CD14-positive monocyte (primary cell): ENCODE measurements around the gene TPRN. TPM values are rescaled to one million over a fixed set of nuclear protein-coding genes. Genes with fewer than 3 reads are reported as not detected.

Source experiments
- DNase-seq, 3 donors: peaks; one replicate each; pipeline ENCODE4 v3.0.0-alpha.2; 2011 to 2022
- H2AFZ ChIP-seq: 2 replicates; pipeline ENCODE4 v1.6.0; 2012; ENCODE audit warnings: mild to moderate bottlenecking, low read depth, low read length, inconsistent platforms; ENCODE audit not compliant: insufficient read depth, poor library complexity, severe bottlenecking
- H3K27ac ChIP-seq, 2 donors: 1 replicate in 1 of 2; 2 replicates in 1 of 2; pipeline ENCODE4 v1.5.1; 2012 to 2013; ENCODE audit warnings: low read length in 2 of 2, control low read depth in 1 of 2, inconsistent platforms in 1 of 2, low read depth in 1 of 2, mild to moderate bottlenecking in 1 of 2
- H3K27me3 ChIP-seq, 2 donors: one replicate each; pipeline versions ENCODE4 v1.6.0 to v1.6.1; 2011 to 2013; ENCODE audit warnings: low read length in 2 of 2; ENCODE audit not compliant: control insufficient read depth in 2 of 2, insufficient read depth in 2 of 2
- H3K36me3 ChIP-seq, 2 donors: replicated peaks in 1 of 2; 1 replicate in 1 of 2; 2 replicates in 1 of 2; pipeline versions ENCODE4 v1.5.1 to v1.6.1; 2012 to 2013; ENCODE audit warnings: low read length in 2 of 2, control low read depth in 1 of 2, inconsistent platforms in 1 of 2, mild to moderate bottlenecking in 1 of 2; ENCODE audit not compliant: insufficient read depth in 2 of 2, control insufficient read depth in 1 of 2
- H3K4me1 ChIP-seq, 2 donors: 1 replicate in 1 of 2; 2 replicates in 1 of 2; pipeline versions ENCODE4 v1.5.1 to v1.6.1; 2012 to 2013; ENCODE audit warnings: low read length in 2 of 2, control low read depth in 1 of 2, inconsistent platforms in 1 of 2, mild to moderate bottlenecking in 1 of 2, moderate library complexity in 1 of 2; ENCODE audit not compliant: insufficient read depth in 2 of 2, control insufficient read depth in 1 of 2
- H3K4me2 ChIP-seq: replicated peaks from 2 replicates; pipeline ENCODE3; 2012; ENCODE audit warnings: low read length, moderate library complexity, mild to moderate bottlenecking; ENCODE audit not compliant: poor library complexity, severe bottlenecking; ENCODE audit errors: extremely low read depth
- H3K4me3 ChIP-seq, 3 experiments: fragments of 200-600 bp in 1 of 3; sonication (generic) in 1 of 3; replicated peaks in 1 of 3; 1 replicate in 2 of 3; 2 replicates in 1 of 3; pipeline ENCODE4 v1.5.1; 2011 to 2013; ENCODE audit warnings: low read length in 3 of 3, mild to moderate bottlenecking in 3 of 3, control low read depth in 2 of 3, low read depth in 2 of 3, inconsistent platforms in 1 of 3, moderate library complexity in 1 of 3
- H3K79me2 ChIP-seq: 2 replicates; pipeline ENCODE4 v1.6.0; 2012; ENCODE audit warnings: mild to moderate bottlenecking, control low read depth, inconsistent platforms, low read length, moderate library complexity; ENCODE audit not compliant: insufficient read depth
- H3K9ac ChIP-seq: 2 replicates; pipeline ENCODE4 v1.6.0; 2017; ENCODE audit warnings: low read length, mild to moderate bottlenecking; ENCODE audit not compliant: insufficient read depth, poor library complexity, severe bottlenecking
- H3K9me3 ChIP-seq, 2 donors: replicated peaks in 1 of 2; 1 replicate in 1 of 2; 2 replicates in 1 of 2; pipeline versions ENCODE4 v1.5.1 to v1.6.1; 2012 to 2013; ENCODE audit warnings: low read length in 2 of 2, control low read depth in 1 of 2; ENCODE audit not compliant: control insufficient read depth in 1 of 2, insufficient read depth in 1 of 2
- H4K20me1 ChIP-seq: 2 replicates; pipeline ENCODE4 v1.6.0; 2012; ENCODE audit warnings: mild to moderate bottlenecking, low read length, control low read depth, moderate library complexity; ENCODE audit not compliant: insufficient read depth
- H3K27ac Mint-ChIP-seq, 7 donors: one replicate each; pipeline ENCODE4 v1.8.0; 2020; ENCODE audit warnings: mild to moderate bottlenecking in 7 of 7, mixed read lengths in 7 of 7, moderate library complexity in 6 of 7, inconsistent platforms in 2 of 7
- H3K27me3 Mint-ChIP-seq, 3 donors: one replicate each; pipeline ENCODE4 v1.8.0; 2021 to 2022; ENCODE audit warnings: low read depth in 3 of 3, mild to moderate bottlenecking in 3 of 3, mixed read lengths in 3 of 3, moderate library complexity in 3 of 3, inconsistent platforms in 1 of 3
- H3K36me3 Mint-ChIP-seq, 2 donors: one replicate each; pipeline ENCODE4 v1.8.0; 2020; ENCODE audit warnings: mixed read lengths in 2 of 2, inconsistent platforms in 1 of 2, mild to moderate bottlenecking in 1 of 2
- H3K4me1 Mint-ChIP-seq: one replicate; pipeline ENCODE4 v1.8.0; 2020; ENCODE audit warnings: mild to moderate bottlenecking, mixed read lengths
- H3K4me3 Mint-ChIP-seq, 2 donors: one replicate each; pipeline ENCODE4 v1.8.0; 2020; ENCODE audit warnings: mild to moderate bottlenecking in 2 of 2, mixed read lengths in 2 of 2, moderate library complexity in 1 of 2
- H3K9me3 Mint-ChIP-seq, 7 donors: one replicate each; pipeline ENCODE4 v1.8.0; 2020 to 2022; ENCODE audit warnings: mixed read lengths in 7 of 7, mild to moderate bottlenecking in 6 of 7, moderate library complexity in 6 of 7, inconsistent platforms in 2 of 7
- CTCF ChIP-seq: fragments of 200-600 bp; IDR thresholded peaks from one replicate; pipeline ENCODE4 v1.8.0; 2022; ENCODE audit warnings: antibody characterized with exemption, mild to moderate bottlenecking
- WGBS: methylation state at CpG from one replicate; pipeline ENCODE4 v1.1.5; 2013; ENCODE audit warnings: missing lambda C conversion rate; ENCODE audit not compliant: insufficient coverage; 5-methylcytosine and 5-hydroxymethylcytosine counted together
- intact Hi-C, 2 donors: fragments of 100-400 bp; cut with micrococcal nuclease; formaldehyde crosslinking; loops; one replicate each; pipeline versions ENCODE4 v1.15.0 to v1.15.1; 2023
- polyA plus RNA-seq, 3 donors: library from polyadenylated mRNA; depleted of rRNA in 1 of 3; unstranded in 2 of 3; stranded (reverse) in 1 of 3; fragments of 300-500 nt in 2 of 3; fragments of >200 nt in 1 of 3; fragmentation: Illumina TruSeq in 2 of 3; gene quantifications; 1 replicate in 2 of 3; 2 replicates in 1 of 3; pipeline ENCODE4 v1.2.3, GENCODE V29; 2012 to 2021

TPRN gene
- polyA plus RNA-seq, 3 donors, result 0.30 to 4.6 (median 0.46) TPM

GRCh38 chr9:137183980-137184595 lies 16.5 kb downstream of the TPRN start:
- Histone ChIP-seq H4K20me1 (peaks cover 3% of the 10 kb centered on the region), H3K79me2 (peaks cover 27% of the 10 kb centered on the region), H3K4me1 (peaks cover 16 to 24% of the 10 kb centered on the region in 2 donors), H3K27me3 (no peaks in the 10 kb centered on the region), H3K27ac (no peak overlapping the region), H3K9me3 (no peaks in the 10 kb centered on the region), H3K4me3 (no peak overlapping the region), H3K4me2 (no peak overlapping the region), H3K9ac (no peak overlapping the region), H2AFZ (no peak overlapping the region), H3K36me3 (peaks cover 72 to 80% of the 10 kb centered on the region in 2 donors)
- intact Hi-C loops, result loop anchor here in 1 of 2 donors (5.0 kb wide), 1 partner anchor 67 kb away; no protein-coding TSS in a partner anchor
- H3K9me3 Mint-ChIP-seq, result no peaks in the 10 kb centered on the region
- peaks cover 53 to 79% of the 10 kb centered on the region in 2 donors for H3K36me3 Mint-ChIP-seq
- peaks cover 0 to 1% (median 0%) of the 10 kb centered on the region in 3 donors for H3K27me3 Mint-ChIP-seq
- peak overlapping the region in 1 of 7 donors; percentile 58 for H3K27ac Mint-ChIP-seq
- no peak overlapping the region for H3K4me3 Mint-ChIP-seq
- TF ChIP-seq CTCF, result no peak
- no peak for DNase-seq
- H3K4me1 Mint-ChIP-seq, result peaks cover 18% of the 10 kb centered on the region
- WGBS, result 97% methylated on average over 27 of the region's 27 CpGs

GRCh38 chr9:137182836-137183235 lies 17.7 kb downstream of the TPRN start:
- Mint-ChIP-seq H3K27me3 (peaks cover 0 to 1% (median 0%) of the 10 kb centered on the region in 3 donors), H3K27ac (no peak overlapping the region), H3K36me3 (peaks cover 56 to 90% of the 10 kb centered on the region in 2 donors), H3K4me3 (no peak overlapping the region), H3K9me3 (no peaks in the 10 kb centered on the region), H3K4me1 (peaks cover 16% of the 10 kb centered on the region)
- Histone ChIP-seq H3K27ac (no peak overlapping the region), H3K36me3 (peaks cover 84 to 92% of the 10 kb centered on the region in 2 donors), H2AFZ (no peak overlapping the region), H4K20me1 (no peaks in the 10 kb centered on the region), H3K79me2 (peaks cover 22% of the 10 kb centered on the region), H3K27me3 (no peaks in the 10 kb centered on the region), H3K9me3 (no peaks in the 10 kb centered on the region), H3K4me2 (no peak overlapping the region), H3K9ac (no peak overlapping the region), H3K4me3 (no peak overlapping the region), H3K4me1 (peaks cover 13 to 18% of the 10 kb centered on the region in 2 donors)
- WGBS, result 97% methylated on average over 15 of the region's 17 CpGs
- TF ChIP-seq CTCF, result no peak
- intact Hi-C loops, result loop anchor here in 1 of 2 donors (5.0 kb wide), 1 partner anchor 66 kb away; no protein-coding TSS in a partner anchor
- DNase-seq, result no peak
